Measurements from ENCODE around the gene ZNF77. TPM values are rescaled to one million over a fixed set of nuclear protein-coding genes. Genes with fewer than 3 reads are reported as not detected.
"Not testable (repeated sequence)": the region's sequence is repeated elsewhere in the genome, so short reads cannot be mapped to it uniquely, and the experiment has no call there.

Gene ZNF77
- polyA plus RNA-seq (2011; rRNA removed) = 3.6 TPM in 2 replicates
- 4.6 and 5.3 TPM in 2 replicates for polyA minus RNA-seq (2011; rRNA and poly(A)+ RNA removed)

DNA sequence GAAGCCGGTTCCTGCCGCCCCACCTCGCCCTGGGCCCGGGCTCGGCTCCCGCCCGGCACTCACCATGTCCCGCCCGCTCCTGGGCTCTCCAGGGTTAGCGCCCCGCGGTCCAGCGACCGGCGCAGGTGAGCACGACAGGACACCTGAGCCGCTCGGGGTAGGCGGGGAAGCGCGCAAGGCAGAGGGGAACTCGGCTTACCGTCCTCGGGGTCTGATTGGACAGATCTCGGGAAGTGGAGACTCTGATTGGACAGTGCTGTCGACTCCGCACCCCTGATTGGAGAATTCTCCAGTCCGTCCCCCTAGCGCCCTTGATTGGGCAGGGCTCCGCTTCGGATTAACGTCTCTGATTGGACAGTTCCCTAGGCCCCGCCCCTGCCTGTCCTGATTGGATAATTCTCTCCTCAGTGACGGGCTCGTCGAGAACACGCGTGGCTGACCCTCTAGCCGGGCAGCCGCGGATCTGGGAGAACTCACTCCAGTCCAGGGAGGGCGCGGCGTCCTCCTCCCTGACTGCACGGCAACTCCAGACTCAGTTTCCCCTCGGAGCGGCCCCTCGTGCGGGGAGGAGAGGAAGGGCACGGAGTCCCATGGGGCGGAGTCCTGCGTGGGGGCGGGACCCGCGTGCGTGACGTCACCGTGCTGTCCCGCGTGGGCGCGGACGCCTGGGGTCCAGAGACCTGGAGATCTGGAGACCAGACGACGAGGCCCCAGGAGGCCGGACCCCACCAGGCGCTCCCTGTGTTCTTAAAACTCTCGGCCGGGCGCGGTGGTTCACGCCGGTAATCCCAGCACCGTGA is at the start of gene ZNF77:
Gene ZNF77, minus strand, starts transcription at position 197 of the 800 bp plus-strand sequence. Its CDS starts 131 bp downstream, at position 66.
- ChIA-PET CTCF (no interaction called here), POLR2A (interaction anchor here (0.7 kb wide), 1 partner anchor 23 kb away, joined by 3 read pairs; no protein-coding TSS in a partner anchor)
- peak; percentile 98 for DNase-seq (ENCODE audit: low read depth, low spot score)
- H3K4me3 ChIP-seq (ENCODE audit: low read depth, low read length) = peak within 1 kb of the TSS; percentile 90
- TF ChIP-seq, protein P1, sequence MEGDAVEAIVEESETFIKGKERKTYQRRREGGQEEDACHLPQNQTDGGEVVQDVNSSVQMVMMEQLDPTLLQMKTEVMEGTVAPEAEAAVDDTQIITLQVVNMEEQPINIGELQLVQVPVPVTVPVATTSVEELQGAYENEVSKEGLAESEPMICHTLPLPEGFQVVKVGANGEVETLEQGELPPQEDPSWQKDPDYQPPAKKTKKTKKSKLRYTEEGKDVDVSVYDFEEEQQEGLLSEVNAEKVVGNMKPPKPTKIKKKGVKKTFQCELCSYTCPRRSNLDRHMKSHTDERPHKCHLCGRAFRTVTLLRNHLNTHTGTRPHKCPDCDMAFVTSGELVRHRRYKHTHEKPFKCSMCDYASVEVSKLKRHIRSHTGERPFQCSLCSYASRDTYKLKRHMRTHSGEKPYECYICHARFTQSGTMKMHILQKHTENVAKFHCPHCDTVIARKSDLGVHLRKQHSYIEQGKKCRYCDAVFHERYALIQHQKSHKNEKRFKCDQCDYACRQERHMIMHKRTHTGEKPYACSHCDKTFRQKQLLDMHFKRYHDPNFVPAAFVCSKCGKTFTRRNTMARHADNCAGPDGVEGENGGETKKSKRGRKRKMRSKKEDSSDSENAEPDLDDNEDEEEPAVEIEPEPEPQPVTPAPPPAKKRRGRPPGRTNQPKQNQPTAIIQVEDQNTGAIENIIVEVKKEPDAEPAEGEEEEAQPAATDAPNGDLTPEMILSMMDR (IDR thresholded peaks at IDR 0.05; ENCODE audit: low read depth, low read length) = no peak
- H3K27ac ChIP-seq (ENCODE audit: low read depth, low read length) = peak within 1 kb of the TSS; percentile 85
- no peaks in the 10 kb centered on the region; the same call in 1 of the 2 replicates for H3K9me3 ChIP-seq (ENCODE audit: control insufficient read depth, insufficient read depth, low read length)
- no peaks in the 10 kb centered on the region for H3K27me3 ChIP-seq (ENCODE audit: control insufficient read depth, insufficient read depth, low read length)

DNA sequence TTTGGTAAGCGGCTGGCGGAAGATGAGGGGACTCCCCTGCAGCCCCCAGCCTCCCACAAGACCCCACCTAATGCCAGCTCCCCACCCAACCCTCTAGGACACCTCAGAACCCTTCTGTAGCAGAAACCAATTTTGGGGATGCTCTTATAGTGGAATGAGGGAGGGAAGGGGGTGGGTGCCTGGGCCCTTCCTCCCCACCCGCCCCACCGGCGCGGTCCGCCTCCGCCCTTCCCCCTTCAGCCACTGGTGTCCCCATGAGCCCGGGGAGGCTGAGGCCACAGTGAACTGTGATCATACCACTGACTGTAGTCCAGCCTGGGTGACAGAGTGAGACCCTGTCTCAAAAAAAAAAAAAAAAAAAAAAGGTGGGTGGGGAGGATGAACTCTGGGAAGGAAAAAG is 48.8 kb upstream of the ZNF77 start:
- H3K4me3 ChIP-seq (ENCODE audit: low read depth, low read length) = no peak overlapping the region
- H3K27me3 ChIP-seq (ENCODE audit: control insufficient read depth, insufficient read depth, low read length) = peaks cover 7% of the 10 kb centered on the region
- ChIA-PET CTCF (no interaction called here), POLR2A (no interaction called here)
- H3K27ac ChIP-seq (ENCODE audit: low read depth, low read length) = no peak overlapping the region
- TF ChIP-seq, protein P1 (IDR thresholded peaks at IDR 0.05; ENCODE audit: low read depth, low read length) = no peak
- H3K9me3 ChIP-seq (ENCODE audit: control insufficient read depth, insufficient read depth, low read length) = no peaks in the 10 kb centered on the region; the same call in 1 of the 2 replicates
- no peak for DNase-seq (ENCODE audit: low read depth, low spot score)

DNA sequence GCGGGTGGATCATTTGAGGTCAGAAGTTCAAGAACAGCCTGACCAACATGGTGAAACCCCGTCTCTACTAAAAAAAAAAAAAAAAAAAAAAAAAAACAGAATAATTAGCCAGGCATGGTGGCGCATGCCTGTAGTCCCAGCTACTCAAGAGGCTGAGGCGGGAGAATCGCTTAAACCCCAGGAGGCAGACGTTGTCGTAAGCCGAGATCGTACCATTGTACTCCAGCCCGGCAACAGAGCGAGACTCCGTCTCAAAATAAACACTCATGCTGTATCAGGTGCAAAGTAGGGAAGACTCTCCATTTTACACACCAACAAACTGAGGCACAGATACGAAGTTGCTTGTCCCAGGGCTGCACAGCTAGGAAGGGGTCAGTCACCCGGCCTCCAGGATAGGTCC is 48.2 kb upstream of the ZNF77 start:
- CTCF ChIA-PET = no interaction called here
- no peak for DNase-seq (ENCODE audit: low read depth, low spot score)
- POLR2A ChIA-PET = no interaction called here

DNA sequence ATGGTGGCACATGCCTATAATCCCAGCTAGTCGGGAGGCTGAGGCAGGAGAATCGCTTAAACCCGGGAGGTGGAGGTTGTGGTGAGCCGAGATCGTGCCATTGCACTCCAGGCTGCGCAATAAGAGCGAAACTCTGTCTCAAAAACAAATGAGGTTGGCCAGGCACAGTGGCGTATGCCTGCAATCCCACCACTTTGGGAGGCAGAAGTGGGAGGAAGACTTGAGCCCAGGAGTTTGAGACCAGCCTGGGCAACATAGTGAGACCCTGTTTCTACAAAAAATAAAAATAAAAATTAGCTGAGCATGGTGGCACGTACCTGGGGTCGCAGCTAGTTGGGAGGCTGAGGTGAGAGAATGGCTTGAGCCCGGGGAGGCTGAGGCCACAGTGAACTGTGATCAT is 47.6 kb upstream of the ZNF77 start:
- DNase-seq (ENCODE audit: low read depth, low spot score); POLR2A ChIA-PET; H3K4me3 ChIP-seq (ENCODE audit: low read depth, low read length); H3K27ac ChIP-seq (ENCODE audit: low read depth, low read length); H3K9me3 ChIP-seq (ENCODE audit: control insufficient read depth, insufficient read depth, low read length): not testable (repeated sequence)
- CTCF ChIA-PET = interaction anchor here (0.7 kb wide), 1 partner anchor 42 kb away, joined by 3 read pairs; no protein-coding TSS in a partner anchor
- peaks cover 14% of the 10 kb centered on the region for H3K27me3 ChIP-seq (ENCODE audit: control insufficient read depth, insufficient read depth, low read length)

More for the DNA sequence above, 48.2 kb upstream of the ZNF77 start:
- H3K27me3 ChIP-seq (ENCODE audit: control insufficient read depth, insufficient read depth, low read length) = peaks cover 9% of the 10 kb centered on the region
- no peak overlapping the region for H3K4me3 ChIP-seq (ENCODE audit: low read depth, low read length)
- TF ChIP-seq, protein P1 (IDR thresholded peaks at IDR 0.05; ENCODE audit: low read depth, low read length) = no peak
- no peaks in the 10 kb centered on the region; the same call in 1 of the 2 replicates for H3K9me3 ChIP-seq (ENCODE audit: control insufficient read depth, insufficient read depth, low read length)
- no peak overlapping the region for H3K27ac ChIP-seq (ENCODE audit: low read depth, low read length)

DNA sequence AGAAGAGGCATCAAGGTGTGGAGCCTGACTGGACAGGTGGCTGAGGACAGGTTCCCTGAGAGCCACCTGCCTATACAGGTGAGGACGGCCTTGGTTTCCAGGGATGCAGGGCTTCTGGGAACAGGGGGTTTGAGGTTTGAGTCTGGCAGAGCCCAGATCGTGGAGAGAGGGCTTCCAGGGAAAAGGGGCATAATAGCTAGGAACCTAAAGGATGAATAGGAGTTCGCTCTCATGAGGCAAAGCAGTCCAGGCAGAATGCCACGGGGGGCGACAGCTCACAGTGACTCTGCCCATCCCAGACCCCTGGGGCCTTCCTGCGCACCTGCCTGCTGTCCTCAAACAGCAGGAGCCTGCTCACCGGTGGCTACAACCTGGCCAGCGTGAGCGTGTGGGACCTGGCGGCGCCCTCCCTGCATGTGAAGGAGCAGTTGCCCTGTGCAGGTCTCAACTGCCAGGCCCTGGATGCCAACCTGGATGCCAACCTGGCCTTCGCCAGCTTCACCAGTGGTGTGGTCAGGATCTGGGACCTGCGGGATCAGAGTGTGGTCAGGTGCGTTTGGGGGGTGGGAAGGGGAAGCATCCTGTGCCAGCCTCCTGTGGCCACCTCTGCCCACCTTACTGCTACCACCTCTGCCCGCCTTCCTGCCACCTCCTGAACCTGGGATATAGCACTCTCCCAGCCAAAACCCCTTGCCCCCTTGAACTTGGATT is 44.6 kb upstream of the ZNF77 start:
- Histone ChIP-seq H3K27ac (ENCODE audit: low read depth, low read length) (no peak overlapping the region), H3K9me3 (ENCODE audit: control insufficient read depth, insufficient read depth, low read length) (no peaks in the 10 kb centered on the region), H3K27me3 (ENCODE audit: control insufficient read depth, insufficient read depth, low read length) (peaks cover 13% of the 10 kb centered on the region), H3K4me3 (ENCODE audit: low read depth, low read length) (no peak overlapping the region)
- DNase-seq (ENCODE audit: low read depth, low spot score) = no peak
- CTCF ChIA-PET = no interaction called here
- POLR2A ChIA-PET = no interaction called here
- TF ChIP-seq, protein P1 (IDR thresholded peaks at IDR 0.05; ENCODE audit: low read depth, low read length) = no peak

Data from AG04450 (cell line).